Hematopoietic multipotent progenitor cell treated with erythropoietin and hydrocortisone succinate and interleukin-3 and kit ligand, for 4 days (in vitro differentiated cells): ENCODE data around the gene CCDC80.

Experiments
- DNase-seq: peaks from one replicate; pipeline ENCODE4 v3.0.0-alpha.2; 2015

CCDC80 gene

DNA sequence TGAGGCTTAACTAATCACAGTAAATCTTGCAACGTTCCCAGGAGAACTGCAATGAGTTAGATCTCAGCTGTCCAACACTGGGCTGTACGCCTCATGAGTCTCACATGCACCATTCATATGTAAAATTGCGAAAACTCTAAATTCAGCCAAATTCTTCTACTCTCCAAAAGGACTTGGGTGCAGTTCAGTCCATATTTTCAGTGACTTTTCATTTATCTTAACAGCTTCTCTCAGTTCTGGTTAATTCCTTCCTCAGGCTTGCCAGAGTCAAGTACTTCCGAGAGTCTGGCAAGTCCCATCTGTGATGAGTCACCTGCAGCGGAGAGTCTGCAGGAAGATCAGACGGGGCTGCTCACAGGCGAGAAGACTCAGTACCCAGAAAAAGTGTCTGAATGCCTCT is 11.5 kb downstream of the CCDC80 start:
- DNase-seq, result peak; percentile 11

DNA sequence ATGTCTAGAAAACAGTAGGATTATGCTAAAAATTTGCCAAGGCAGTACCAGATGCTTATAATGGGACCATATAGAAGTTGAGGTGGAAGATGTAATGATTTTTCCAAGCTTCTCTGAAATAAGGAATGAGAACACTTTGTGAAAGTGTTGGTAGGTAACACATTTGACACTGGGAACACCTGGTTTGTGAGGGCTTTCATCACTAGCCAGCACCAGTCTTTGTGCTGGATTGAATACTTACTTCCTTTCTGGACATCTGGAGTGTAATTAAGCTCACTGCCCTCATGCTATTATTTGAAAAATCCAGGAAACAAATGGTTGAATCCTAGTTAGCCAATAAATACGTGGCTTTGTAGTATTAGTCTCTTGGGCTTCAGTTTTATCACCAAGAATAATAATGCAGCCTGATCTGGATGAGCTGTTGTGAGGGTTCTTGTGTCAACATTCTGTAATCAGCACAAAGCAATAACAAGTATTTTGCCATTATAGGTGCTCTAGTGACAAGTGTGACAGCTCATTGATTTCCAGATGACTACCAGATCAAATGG is 12.9 kb downstream of the CCDC80 start:
- no peak for DNase-seq

DNA sequence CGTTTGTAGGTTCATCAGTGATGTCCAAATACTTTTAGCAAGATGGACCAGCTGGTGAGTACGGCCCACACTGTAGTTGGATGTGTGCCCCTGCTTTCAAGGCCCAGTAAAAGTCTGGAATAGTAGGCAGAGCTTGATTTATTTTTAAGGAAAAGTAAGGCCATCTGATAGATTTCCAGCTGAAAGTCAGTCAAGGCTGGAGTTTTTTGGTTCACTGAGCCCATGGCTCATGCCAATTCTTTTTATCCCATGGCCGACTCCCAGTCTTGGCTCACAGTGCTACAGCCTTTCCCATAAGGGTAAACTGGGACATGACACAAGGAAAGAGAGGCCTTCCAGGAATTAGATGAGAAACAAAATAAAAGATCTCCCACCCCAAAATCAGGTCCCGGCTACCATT is 13.5 kb downstream of the CCDC80 start:
- DNase-seq, result no peak

- DNase-seq, result no peak
Measured at GRCh38 chr3:112623717-112624116, 17.2 kb downstream of the CCDC80 start.

DNA sequence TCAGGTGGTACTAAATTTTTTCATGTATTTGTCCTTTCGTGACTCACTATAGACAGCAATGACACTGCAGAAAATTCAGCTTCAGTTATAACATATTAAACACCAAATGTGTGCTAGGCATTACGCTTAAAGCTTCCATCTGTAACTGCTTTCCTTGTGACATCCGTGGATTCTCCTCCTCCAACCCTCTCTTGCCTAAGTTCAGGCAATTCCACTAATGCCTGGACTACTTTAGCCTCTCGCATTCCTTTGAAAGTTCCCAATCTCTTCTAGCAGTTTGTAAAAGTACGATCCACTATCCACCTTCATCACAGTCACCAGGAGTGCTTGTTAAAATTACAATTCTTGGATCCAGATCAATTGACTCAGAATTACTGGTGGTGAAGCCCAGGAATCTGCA is 17.7 kb downstream of the CCDC80 start:
- no peak for DNase-seq

GRCh38 chr3:112619295-112619694 is 21.6 kb downstream of the CCDC80 start:
- DNase-seq, result peak; percentile 15

DNA sequence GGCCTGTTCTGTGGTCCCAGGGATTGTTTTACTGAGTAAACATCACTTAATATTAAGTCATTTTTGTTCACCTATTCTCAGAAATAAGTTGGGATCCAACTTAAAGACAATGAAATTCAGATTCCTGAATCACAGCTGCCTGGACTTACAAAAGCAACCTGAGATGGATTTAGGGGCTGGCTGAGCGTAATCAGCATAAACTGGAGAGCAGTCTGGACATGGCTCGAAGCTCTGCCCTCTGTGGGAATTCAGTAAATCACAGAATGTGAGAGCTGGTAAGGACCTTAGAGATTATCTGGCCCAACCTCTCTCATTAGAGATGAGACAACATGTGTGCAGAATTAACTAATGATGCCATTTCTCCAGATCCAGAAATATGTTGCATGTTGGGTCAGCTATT is 23.7 kb downstream of the CCDC80 start:
- DNase-seq, result no peak

DNA sequence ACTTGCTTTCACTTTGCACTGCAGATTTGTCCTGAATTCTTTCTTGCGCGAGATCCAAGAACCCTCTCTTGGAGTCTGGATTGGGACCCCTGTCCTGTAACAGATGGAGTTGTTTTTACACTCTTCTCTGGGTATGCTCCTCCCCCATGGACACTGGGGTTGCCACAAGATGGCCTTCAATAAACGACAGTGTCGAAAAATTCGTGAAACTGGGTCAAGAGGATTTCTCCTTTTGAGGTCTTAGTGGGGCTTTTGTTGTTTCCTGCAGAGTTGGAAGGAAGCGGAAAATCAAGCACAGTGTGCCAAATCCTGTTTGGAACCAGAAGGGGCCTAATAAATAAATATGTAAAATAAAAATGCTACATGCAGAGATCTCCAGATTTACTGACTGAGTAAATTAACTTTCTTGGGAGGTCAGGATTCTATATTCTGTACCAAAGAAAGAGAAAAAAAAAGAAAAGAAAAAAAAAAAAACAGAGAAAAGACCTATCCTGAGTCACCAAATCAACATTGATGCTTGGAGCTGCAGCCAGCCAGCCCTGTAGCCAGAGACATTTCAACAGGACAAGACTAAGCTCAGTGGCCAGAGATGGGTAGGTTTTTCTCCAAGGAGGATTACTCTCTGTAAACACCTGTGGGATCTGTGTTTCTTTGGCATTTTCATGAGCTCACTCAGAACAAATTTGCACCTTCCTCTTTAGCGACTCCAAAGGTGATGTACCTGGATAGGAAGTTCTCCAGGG is 24.8 kb downstream of the CCDC80 start:
- no peak for DNase-seq

GRCh38 chr3:112611752-112612515 is 29.0 kb downstream of the CCDC80 start:
- DNase-seq, result no peak

- peak; percentile 13 for DNase-seq
Measured at GRCh38 chr3:112610121-112610520, 30.8 kb downstream of the CCDC80 start.

GRCh38 chr3:112607863-112608262 is 33.1 kb downstream of the CCDC80 start:
- no peak for DNase-seq

- no peak for DNase-seq
Measured at GRCh38 chr3:112606098-112606497, 34.8 kb downstream of the CCDC80 start.

DNA sequence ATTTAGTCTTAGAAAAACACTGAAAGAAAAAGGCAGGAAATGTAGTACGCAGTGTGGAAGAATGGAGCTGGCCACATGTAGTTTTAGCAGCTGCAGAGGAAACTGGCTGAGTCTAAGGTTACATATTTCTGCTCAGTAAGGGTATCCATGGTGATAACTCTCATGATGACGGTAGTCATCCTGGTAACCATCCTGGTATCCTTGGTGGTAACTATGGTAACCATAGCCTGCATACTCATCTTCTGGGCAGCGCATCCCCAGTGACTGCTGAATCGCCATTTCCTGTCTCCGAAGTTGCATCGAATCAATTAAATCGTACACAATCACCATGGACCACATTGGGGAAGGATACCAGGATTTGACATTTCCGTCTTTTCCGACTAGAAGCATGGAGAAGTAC is 35.7 kb downstream of the CCDC80 start:
- DNase-seq, result peak; percentile 26

GRCh38 chr3:112604536-112604935 is 36.4 kb downstream of the CCDC80 start:
- DNase-seq, result peak; percentile 63

DNA sequence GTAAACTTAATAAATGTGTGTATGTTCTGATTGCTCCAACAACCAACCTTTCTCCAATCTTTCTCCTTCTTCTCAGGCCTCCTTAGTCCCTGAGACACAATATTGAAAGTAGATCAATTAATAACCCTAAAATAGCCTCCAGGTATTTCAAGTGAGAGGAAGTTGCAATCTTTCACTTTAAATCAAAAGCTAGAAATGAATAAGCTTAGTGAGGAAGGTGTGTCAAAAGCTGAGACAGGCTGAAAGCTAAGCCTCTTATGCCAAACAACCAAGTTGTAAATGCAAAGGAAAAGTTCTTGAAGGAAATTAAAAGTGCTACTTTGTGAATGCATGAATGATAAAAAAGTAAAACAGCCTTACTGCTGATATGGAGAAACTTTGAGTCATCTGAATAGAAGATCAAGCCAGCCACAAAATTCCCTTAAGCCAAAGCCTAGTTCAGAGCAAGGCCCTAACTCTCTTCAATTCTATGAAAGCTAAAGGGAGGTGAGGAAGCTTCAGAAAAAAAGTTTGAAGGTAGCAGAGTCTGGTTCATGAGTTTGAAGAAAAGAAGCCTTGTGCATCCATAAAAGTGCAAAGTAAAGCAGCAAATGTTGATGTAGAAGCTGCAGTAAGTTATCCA is 38.6 kb downstream of the CCDC80 start:
- DNase-seq, result no peak

DNA sequence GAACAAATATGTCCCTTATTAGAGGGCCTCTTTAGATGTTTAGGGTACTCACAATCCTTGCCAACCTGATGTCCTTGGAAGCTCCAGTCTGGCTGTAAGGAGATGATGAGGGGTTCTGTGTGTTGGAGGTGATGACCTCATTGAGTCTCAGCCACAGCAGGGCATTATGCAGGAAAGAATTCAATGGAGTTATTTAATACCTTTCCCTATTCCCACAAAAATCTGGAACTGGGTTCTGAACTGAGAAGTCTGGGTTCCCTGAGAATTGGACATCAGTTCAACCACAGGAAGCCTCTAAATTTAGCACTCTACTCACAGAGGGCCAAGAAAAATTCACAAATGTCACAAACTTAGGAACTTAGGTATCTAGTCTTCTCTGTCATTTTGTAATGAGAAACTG is 42.2 kb downstream of the CCDC80 start:
- DNase-seq, result no peak

DNA sequence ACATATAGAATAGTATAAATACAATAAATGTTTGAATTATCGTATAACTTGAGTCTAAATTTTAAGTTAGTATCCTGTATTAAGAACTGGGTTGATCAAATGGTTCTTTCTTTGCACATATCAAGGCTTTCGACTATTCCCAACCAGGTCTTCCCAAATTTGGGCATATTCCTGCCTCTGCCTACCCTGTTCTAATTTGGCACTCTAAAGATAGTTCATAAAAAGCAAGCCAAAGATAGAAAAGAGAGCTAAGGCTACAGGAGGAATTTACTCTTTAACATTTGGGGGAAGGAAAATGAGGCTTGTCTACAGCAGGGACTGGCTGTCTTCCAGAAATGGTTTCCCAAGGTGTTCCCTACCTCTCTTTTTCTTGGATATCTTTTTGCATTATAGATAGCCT is 43.0 kb downstream of the CCDC80 start:
- no peak for DNase-seq

GRCh38 chr3:112594856-112595255 is 46.1 kb downstream of the CCDC80 start:
- no peak for DNase-seq

GRCh38 chr3:112593258-112593657 is 47.7 kb downstream of the CCDC80 start:
- no peak for DNase-seq

DNA sequence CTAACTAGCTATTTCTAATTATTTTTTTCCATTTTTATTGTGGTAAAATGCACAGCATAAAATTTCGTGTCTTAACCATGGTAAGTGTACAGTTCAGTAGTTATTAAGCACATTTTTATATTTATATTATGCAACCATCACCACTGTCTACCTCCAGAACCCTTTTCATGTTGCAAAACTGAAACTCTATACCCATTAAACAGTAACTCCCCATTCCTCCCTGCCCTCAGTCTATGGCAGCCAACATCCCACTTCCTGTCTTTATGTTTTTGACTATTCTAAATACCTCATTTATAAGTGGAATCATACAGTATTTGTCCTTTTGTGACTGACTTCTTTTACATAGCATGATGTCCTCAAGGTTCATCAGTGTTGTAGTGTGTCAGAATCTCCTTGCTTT is 53.6 kb downstream of the CCDC80 start:
- DNase-seq, result no peak

DNA sequence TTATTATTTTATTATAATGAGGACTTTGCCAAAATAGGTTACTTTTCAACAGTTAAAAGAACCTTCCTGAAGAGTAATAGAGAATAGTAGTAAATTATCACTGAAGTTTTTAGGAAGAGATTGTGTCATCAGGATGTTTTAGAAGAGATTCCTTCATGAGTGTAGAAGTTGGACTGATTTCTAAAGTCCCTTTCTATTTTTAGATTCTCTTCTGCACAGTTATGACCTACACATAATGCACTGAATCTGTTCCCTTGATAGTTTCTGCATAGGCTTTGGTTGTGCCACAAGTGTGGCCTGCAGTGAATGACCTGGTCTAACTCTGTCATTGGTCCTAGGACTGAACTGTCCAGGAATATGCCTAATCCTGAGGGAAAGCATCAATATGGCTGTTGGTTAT is 55.2 kb downstream of the CCDC80 start:
- DNase-seq, result no peak

DNA sequence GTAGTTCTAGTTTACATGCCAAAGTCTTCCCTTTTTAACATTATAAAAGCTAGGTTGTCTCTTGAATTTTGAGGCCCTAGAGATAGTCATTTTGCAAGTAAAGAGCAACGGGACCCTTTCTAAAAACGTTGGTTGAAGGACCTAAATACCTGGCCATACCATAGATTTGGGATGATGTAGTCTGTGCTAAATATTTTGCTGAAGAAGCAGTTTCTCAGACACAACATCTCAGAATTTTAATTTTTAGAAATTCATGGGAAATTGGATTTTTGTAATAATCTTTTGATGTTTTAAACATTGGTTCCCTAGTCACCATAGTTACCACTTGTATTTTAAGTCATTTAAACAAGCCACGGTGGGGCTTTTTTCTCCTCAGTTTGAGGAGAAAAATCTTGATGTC is 57.8 kb downstream of the CCDC80 start:
- no peak for DNase-seq

GRCh38 chr3:112582244-112582874 is 58.6 kb downstream of the CCDC80 start:
- peak; percentile 75 for DNase-seq
